ENCODE data around the gene TEKT4.
"Not testable (repeated sequence)": the region's sequence is repeated elsewhere in the genome, so short reads cannot be mapped to it uniquely, and the experiment has no call there.

TEKT4 gene

DNA sequence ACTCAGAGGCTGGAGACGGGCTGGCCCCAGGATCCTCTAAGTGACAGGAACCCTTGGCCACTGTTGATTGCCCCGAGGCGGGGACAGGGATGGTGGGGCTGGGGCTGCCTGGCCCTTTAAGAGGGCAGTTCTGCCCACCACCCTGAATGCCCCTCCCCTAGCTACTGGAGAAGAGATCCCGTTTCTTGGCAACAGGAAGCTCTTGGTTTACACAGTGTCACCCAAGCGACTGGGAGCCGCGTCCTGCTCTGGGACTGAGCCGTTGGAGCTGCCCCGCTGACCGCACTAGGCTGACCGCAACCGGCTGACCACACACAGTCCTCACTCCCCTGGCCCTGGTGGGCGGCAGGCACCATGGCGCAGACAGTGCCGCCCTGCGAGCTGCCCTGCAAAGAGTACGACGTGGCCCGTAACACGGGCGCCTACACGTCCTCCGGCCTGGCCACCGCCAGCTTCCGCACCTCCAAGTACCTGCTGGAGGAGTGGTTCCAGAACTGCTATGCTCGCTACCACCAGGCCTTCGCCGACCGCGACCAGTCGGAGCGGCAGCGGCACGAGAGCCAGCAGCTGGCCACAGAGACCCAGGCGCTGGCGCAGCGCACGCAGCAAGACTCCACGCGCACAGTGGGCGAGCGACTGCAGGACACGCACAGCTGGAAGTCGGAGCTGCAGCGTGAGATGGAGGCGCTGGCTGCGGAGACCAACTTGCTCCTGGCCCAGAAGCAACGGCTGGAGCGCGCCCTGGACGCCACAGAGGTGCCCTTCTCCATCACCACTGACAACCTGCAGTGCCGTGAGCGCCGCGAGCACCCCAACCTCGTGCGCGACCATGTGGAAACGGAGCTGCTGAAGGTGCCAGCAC is at the start of gene TEKT4:
Gene TEKT4, plus strand, starts transcription at position 205 of the 862 bp plus-strand sequence. Its CDS starts 150 bp downstream, at position 355.
- DNase-seq: no peak

DNA sequence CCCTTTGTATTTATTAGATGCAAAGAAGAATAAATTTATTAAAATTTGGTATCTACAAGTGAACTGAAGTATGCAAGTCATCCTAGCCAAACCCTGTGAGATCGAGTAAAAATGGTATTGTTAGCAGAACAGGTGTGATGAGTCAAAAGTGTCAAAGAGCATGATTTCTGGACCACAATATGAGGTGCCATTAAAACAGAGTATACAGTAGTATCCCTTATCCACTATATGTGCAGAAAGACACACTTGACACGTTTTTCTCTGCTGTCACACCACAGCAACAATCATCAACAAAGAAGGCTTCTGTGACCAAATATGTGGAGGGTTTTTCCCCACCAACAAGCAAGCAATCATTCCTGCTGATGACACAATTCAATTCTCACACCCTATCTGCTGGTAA is 32.0 kb upstream of the TEKT4 start:
- DNase-seq: not testable (repeated sequence)

DNA sequence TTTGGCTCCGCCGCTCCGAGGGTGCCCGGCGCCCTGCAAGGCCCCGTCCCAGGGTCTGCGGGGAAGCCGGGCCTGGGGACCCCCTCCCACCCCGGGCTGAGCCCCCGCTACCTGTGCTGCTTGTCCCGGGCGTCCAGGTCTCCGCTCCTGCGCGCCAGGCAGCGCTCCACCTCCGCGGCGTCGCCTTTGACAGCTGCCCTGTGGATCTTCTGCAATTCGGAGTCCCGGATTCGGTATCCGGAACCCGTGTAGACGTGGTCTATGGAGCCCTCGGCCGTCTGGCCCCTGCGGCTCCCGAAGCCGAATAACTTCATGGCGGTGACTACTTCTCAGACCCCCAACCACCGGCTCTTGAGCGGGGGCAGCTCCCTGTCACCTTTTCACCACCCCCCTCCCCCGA is 14.4 kb upstream of the TEKT4 start:
- DNase-seq: not testable (repeated sequence)

- DNase-seq: not testable (repeated sequence)
Measured at GRCh38 chr2:94857367-94858162, 13.7 kb upstream of the TEKT4 start.

DNA sequence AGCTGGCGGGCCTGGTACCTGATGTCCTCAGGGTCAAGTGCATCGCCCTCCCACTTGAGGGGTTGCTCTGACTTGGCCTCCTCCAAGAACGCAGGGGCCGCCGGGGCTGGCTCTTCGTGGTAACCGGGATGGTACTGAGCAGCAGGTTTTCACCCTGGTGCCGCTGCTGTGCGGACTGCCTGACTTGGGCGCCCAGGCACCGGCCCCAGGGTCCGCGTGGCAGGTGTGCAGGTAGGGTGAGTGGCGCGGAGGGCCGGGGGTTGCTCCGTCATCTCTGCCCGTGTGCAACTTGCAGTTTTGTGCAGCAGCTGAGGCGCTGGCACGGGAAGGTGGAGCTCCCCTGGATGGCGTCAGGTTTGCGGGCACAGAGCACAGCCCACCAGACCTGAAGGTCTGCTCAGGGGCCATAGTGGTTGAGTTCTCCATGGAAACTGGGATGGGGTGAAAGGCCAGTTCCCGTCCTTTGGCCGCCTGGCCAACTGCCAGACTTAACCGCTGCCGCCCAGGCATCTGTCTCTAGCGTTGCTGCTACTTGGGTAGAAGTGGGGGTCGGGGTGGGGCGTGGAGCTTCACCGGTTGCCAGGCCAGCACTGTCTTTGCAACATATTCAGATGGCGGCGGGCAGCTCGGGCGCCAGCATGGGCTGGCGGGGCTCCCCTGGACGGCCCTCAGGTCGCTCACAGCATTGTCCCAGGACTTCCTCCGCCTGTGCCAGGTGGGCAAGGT is 12.9 kb upstream of the TEKT4 start:
- not testable (repeated sequence) for DNase-seq

GRCh38 chr2:94861308-94862152 is 9.7 kb upstream of the TEKT4 start:
- no peak for DNase-seq

- DNase-seq: not testable (repeated sequence)
Measured at GRCh38 chr2:94862903-94863302, 8.3 kb upstream of the TEKT4 start.

- no peak for DNase-seq
Measured at GRCh38 chr2:94869131-94869530, 2.1 kb upstream of the TEKT4 start.

DNA sequence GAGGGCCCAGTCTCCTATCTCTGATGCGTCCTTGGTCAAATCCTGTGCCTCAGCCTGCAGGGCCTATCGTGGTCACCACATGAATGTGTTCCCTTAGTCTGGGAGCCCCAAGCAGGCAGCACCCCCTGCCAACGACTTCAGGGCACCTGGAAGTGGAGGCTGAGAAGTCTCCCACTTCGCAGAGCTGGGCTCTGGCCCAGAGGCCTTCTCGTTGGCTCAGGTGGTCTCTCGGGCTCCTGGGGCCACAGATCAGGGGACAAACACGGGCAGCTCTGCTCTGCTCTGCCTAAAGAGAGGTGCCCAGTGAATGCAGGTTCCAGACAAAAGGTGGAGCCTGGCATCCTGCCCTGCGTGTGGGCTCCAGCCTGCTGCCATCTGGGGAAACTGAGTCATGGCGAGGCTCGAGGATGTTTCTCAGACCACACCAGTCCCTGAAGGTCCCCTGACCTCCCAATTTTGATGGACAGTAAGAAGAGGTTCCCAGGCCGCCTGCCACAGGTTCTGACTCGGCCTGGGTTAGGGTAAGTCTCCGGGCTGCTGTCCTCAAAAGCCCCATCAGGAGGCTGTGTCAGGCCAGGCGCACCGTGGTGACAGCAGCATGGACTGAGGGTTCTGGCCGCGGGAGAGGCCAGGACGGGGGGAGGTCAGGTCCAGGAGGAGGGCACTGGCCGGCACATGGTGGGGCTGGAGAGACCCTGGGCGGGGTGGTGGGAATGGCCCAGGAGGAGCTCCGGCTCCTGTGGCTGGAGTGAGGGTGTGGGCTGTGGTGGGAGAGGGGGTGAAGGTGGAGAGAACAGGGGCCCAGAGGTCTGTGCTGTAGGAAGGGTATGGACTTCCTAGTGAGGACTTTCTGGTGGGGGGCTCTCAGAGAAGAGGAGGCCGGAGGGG is 1.4 kb upstream of the TEKT4 start:
- DNase-seq: no peak

DNA sequence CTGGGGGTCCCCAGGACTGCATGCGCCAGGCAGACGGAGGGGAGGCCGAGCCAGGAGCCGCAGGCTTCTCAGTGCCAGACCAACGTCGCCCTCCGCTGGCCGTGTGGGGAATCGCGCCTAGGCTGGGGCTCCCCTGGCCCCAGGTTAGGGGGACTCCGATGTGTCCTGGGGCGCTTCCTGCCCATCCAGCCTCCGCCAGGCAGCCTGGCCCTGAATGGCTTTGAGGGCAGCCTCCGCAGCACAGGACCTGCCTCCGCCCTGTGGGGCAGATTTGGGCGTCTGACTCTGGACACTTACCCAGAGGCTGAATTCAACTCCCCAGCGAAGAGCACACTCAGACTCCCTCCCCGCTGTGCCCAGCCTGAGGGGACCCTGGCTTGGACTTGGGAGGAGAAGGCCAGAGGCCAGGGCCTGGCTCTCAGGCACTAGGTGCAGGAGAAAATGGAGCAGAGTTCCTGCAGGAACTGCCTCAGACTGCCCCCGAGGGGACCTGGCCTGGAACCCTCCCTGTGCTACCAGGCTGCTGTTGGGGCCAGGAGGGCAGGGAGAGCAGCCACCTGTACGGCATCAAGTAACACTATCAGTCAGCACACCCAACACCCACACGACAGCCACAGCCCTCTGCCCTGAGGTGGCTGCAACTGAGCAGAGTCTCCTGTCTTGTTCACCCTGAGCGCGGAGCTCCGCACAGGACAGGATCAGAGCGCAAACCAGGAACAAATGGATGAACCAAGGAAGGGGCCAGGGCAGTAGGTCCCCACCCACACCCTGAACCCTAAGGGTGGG is 597 bp upstream of the TEKT4 start:
- peak; percentile 59 for DNase-seq

DNA sequence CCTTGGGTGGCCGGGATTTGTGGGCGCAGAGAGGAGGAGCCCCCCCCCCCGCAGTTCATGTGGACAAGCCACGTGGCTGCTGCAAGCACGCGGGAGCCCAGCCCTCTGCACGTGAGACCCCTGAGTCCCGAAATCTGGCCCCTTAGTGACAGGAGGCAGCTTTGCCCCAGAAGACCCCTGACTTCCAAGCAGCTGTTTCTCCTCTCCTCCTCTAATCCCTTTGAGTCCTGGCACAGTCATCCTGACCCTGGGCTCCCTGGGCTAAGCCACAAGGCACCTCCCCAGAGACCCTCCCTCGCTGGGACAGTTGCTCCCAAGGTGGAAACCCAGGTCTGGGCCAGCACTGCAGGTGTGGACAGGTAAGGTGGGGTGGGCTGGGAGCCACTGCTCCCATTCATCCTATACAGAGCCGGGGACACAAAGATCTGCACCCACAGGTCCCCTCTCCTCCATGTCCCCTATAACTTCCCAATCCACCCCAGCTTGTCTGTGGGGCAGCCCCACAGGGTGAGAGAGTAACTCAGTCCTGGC is 923 bp downstream of the TEKT4 start:
- no peak for DNase-seq

DNA sequence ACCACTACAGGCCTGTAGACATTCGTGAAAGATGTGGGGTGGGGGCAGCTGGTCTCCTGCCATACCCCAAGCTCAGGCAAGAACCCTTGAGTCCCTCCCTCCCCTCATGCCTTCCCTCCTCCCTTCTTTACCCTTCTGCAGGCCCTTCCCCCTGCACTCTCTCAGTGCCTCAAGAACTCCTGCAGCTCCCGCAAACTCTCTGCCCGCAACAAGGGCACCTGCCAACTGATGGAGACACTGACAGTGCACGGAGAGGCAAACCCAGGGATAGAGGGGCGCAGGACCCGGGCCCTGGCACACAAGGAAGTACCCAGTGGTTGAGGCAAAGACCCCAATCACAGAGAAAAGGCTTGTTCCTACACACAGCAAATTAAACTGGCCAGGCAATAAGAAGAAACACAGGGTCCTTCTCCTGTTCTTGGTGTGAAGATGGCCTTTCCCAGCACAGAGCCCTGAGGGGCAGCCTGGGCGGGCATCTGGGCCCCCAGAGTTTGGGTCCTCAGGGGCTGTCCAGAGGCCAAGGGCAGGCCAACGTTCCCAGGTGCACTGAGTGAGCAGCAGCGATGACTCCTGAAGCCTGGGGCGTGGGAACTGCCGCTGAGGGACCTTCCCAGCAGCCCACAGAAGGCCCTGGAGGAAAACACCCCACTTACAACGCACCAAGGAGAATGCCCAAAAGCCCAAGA is 1.6 kb downstream of the TEKT4 start:
- no peak for DNase-seq

DNA sequence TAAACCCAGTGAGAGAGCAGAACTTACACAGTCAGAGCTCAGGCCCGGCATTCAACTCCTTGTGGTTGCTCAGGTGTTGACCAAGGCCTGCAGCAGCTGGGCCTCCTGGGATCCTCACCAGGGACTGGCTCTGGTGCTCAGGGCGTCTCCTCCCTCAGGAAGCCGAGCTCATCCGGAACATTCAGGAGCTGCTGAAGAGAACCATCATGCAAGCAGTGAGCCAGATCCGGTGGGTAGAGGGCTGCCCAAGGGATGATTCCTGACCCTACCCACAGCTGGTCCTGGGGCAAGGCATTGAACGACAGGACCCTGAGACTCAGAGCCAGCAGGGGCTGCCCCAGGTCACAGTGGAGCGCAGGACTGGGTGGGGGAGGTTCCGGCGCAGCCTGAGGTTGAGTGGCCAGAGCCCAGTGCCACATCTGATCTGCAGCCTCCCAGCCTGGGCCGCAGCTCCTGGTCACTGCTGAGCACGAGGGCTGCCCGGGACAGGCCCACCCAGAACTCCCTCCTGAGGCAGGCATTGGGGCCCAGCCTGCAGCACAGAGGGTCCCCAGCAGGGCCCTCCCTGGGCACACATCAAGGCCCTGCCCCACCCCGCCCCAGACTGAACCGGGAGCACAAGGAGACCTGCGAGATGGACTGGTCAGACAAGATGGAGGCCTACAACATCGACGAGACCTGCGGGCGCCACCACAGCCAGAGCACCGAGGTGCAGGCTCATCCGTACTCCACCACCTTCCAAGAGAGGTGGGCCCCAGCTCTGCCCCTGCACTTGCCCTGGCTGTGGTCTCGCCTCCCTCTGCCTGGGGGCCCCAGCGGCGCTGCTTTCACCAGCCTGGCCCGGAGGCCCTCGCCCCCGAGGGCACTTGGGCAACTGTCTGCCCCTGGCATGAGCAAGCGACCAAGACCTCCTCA is 2.4 kb downstream of the TEKT4 start:
- no peak for DNase-seq

DNA sequence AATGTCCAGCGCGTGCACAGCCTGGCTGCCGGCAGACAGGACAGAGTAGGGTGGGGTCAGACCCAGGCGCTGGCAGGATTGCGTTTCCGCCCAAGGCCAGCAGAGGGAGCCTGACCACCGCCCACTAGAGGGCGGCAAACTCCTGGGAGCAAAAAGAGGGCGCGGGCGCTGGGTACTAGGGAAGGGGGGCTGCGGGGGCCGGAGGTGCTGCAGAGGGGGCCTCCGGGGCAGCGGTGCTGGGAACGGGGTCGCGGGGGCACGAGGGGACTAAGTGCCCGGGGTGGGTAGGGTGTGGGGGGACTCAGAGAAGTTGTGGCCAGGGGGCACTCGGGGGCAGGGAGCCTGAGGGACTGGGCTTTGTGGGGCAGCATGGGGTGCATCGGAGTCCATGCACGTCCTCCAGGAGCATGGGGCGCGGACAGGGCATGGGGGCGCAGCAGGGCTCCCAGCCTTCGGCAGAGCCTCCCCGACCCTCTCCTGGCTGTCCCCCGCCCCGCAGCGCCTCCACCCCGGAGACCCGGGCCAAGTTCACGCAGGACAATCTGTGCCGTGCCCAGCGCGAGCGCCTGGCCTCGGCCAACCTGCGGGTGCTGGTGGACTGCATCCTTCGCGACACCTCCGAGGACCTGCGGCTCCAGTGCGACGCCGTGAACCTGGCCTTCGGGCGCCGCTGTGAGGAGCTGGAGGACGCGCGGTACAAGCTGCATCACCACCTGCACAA is 3.2 kb downstream of the TEKT4 start:
- peak; percentile 94 for DNase-seq

DNA sequence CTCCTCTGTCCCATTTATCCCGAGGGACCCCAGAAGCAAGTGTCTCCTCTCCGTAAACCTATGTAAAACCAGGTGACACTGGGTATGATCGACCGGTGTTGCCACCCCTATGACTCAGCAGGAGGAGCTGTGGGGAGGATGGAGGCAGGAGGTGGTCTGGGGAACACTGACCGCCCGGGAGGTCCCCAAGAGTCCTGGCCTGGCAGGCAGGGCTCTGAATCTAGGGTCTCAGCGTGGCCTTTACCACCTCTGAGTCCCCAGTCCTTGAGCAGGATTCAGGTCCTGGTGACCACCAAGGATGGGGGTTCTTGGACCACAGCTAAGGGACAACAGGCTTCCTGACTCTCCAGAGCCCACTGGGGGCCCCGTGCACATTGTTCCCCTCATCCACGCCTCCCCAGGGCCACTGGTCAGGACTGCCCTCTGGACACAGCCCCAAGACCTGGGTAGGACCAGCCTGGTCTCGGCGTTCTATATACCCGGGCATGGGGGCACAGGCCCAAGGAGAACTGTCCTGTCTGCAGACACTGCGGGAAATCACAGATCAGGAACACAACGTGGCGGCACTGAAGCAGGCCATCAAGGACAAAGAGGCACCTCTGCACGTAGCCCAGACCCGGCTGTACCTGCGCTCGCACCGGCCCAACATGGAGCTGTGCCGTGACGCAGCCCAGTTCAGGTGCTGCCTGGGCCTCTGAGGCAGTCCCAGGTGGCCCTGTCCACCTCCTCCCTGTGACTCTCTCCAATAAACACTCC is 4.0 kb downstream of the TEKT4 start:
- no peak for DNase-seq

GRCh38 chr2:94875820-94876522 is 4.7 kb downstream of the TEKT4 start:
- DNase-seq: no peak
